Body of pancreas (tissue), 4 donors: ENCODE measurements around the gene HSPH1. TPM values are rescaled to one million over a fixed set of nuclear protein-coding genes. Genes with fewer than 3 reads are reported as not detected.
"Not testable (repeated sequence)": the region's sequence is repeated elsewhere in the genome, so short reads cannot be mapped to it uniquely, and the experiment has no call there.

Source experiments
- ATAC-seq: fragments of 150-250 bp; one replicate; pipeline ENCODE4 v1.9.1; 2016
- DNase-seq, 4 donors: peaks; one replicate each; pipeline ENCODE4 v3.0.0-alpha.2; 2019
- H3K27ac ChIP-seq, 4 donors: fragments of 200-600 bp; sonication (generic); 1 replicate in 3 of 4; 2 replicates in 1 of 4; pipeline versions ENCODE4 v1.5.1 to v1.6.1; 2016 to 2019; ENCODE audit warnings: mild to moderate bottlenecking in 1 of 4, mixed read lengths in 1 of 4, moderate library complexity in 1 of 4
- H3K27me3 ChIP-seq, 2 donors: fragments of 200-600 bp; sonication (generic); one replicate each; pipeline ENCODE4 v1.6.0; 2016; ENCODE audit warnings: mild to moderate bottlenecking in 1 of 2
- H3K36me3 ChIP-seq, 2 donors: fragments of 200-600 bp; sonication (generic); replicated peaks in 1 of 2; 2 replicates each; pipeline ENCODE4 v1.5.1; 2016; ENCODE audit warnings: low read depth in 2 of 2; ENCODE audit not compliant: insufficient read depth in 1 of 2
- H3K4me1 ChIP-seq: fragments of 200-600 bp; sonication (generic); one replicate; pipeline ENCODE4 v1.6.0; 2016
- H3K4me3 ChIP-seq, 2 donors: fragments of 200-600 bp; sonication (generic); 1 replicate in 1 of 2; 2 replicates in 1 of 2; pipeline ENCODE4 v1.5.1; 2016 to 2019
- H3K9me3 ChIP-seq, 3 donors: fragments of 200-600 bp; sonication (generic); 1 replicate in 2 of 3; 2 replicates in 1 of 3; pipeline ENCODE4 v1.5.1; 2016
- CTCF ChIP-seq, 7 experiments: fragments of 450-650 bp in 4 of 7; fragments of 200-600 bp in 3 of 7; sonication (generic) in 3 of 7; IDR thresholded peaks; one replicate each; pipeline ENCODE4 v1.5.1; 2016 to 2019; ENCODE audit warnings: antibody characterized with exemption in 7 of 7
- POLR2A ChIP-seq, 3 donors: fragments of 450-650 bp; IDR thresholded peaks; one replicate each; pipeline ENCODE4 v1.6.1; 2016; ENCODE audit warnings: antibody characterized with exemption in 3 of 3, mild to moderate bottlenecking in 2 of 3
- WGBS, 2 donors: methylation state at CpG; one replicate each; pipeline ENCODE4 v1.1.5; 2017; 5-methylcytosine and 5-hydroxymethylcytosine counted together
- intact Hi-C: fragments of 100-400 bp; cut with DNase I; formaldehyde crosslinking; loops from one replicate; pipeline ENCODE4 v1.15.1; 2023
- total RNA-seq, 2 donors: library from RNA; depleted of rRNA; stranded (reverse); fragments of >200 nt; gene quantifications; one replicate each; pipeline ENCODE4 v1.1.0, GENCODE V29; 2016

Gene HSPH1
- total RNA-seq, 2 donors from 2014 or later: 20.5 to 28.0 TPM

DNA sequence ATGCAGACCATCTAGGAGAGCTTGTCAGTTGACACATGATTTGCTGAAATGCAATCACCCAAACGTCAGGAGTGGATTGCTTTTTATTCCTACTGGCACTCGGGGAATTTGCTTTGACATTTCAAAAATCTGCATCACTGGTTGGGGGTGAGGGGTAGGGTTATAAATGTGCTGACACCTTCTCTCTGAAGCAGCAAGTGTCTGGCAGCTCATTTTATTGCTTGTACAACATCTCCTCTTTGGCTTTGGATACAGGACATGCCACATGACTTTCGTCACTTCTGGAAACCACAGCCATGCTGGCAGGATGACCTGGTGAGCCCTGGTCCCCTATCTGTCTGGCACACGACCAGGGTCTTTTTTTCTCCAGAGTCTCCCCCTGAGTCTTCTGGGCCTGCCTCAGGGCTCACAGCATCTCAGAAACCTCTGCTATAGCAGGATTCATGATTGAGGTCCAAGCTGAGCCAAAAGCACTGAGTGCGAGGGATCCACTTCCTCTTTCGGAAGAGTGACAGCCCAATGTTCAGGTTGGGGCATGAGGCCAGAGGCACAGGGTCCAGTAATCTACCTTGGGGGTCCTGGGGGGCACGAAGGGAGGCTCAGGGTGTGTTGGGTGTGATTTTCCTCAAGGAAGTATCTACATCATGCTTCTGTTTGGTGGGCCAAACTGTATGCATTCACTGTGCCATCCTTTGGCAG lies 60.1 kb downstream of the HSPH1 start:
- Histone ChIP-seq H3K27ac (no peak overlapping the region), H3K36me3 (no peaks in the 10 kb centered on the region), H3K27me3 (no peaks in the 10 kb centered on the region), H3K4me3 (no peak overlapping the region), H3K4me1 (no peaks in the 10 kb centered on the region), H3K9me3 (no peaks in the 10 kb centered on the region)
- DNase-seq (no peak), ATAC-seq (no peak)
- 30 to 35% methylated on average over 5 to 7 of the region's 7 CpGs for WGBS, 2 donors
- TF ChIP-seq POLR2A (IDR thresholded peaks at IDR 0.05) (no peak), CTCF (IDR thresholded peaks at IDR 0.05) (no peak)
- intact Hi-C loops: no loop called here

GRCh38 chr13:31100721-31101120 lies 61.0 kb downstream of the HSPH1 start:
- no peak for ATAC-seq

GRCh38 chr13:31097911-31098434 lies 63.7 kb downstream of the HSPH1 start:
- H3K4me1 ChIP-seq, H3K36me3 ChIP-seq, ATAC-seq, intact Hi-C loops, H3K27ac ChIP-seq, DNase-seq, H3K9me3 ChIP-seq, H3K27me3 ChIP-seq, H3K4me3 ChIP-seq: not testable (repeated sequence)
- 36 to 40% methylated on average over 3 of the region's 3 CpGs for WGBS, 2 donors

More at GRCh38 chr13:31100721-31101120, 61.0 kb downstream of the HSPH1 start:
- DNase-seq: no peak
- no peak overlapping the region for H3K27ac ChIP-seq
- TF ChIP-seq CTCF (IDR thresholded peaks at IDR 0.05) (no peak), POLR2A (IDR thresholded peaks at IDR 0.05) (no peak)
- no peak overlapping the region for H3K4me3 ChIP-seq
- WGBS, 2 donors: 42 to 53% methylated on average over 7 of the region's 7 CpGs
- intact Hi-C loops: no loop called here
- no peaks in the 10 kb centered on the region for H3K36me3 ChIP-seq
- H3K4me1 ChIP-seq: no peaks in the 10 kb centered on the region
- H3K27me3 ChIP-seq: no peaks in the 10 kb centered on the region
- H3K9me3 ChIP-seq: no peaks in the 10 kb centered on the region

DNA sequence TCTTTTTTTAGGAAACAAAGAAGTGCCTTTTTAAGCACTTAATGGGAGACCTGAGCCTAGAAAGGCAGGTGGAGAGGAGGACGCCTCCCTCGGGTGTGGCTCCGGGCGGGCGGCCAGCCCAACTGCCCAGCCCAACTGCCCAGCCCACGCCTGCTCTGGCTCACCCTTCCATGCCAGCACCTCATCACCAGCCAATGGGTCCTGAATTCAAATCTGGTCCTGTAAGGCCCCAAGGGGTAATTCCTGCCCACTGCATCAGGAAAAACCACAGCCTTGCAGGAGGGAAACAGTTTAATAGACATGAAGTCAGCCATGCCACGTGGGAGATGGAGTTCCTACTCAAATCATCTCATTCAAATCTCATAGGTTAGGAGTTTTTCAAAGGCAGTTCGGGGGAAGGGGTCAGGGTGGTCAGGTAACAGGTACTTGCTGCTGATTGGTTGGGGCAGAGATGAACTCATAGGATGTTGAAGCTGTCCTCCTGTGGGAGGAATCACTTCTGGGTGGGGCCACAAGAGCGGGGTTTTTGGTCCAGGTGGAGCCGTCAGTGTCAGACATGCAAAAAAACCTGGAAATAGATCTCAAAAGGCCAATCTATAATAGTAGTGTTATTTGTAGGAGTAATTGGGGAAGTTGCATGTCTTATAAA lies 64.9 kb downstream of the HSPH1 start:
- no peak overlapping the region for H3K27ac ChIP-seq
- H3K36me3 ChIP-seq: no peaks in the 10 kb centered on the region
- 72 to 75% methylated on average over 10 of the region's 10 CpGs for WGBS, 2 donors
- no peaks in the 10 kb centered on the region for H3K27me3 ChIP-seq
- intact Hi-C loops: no loop called here
- no peak for TF ChIP-seq CTCF (IDR thresholded peaks at IDR 0.05)
- TF ChIP-seq POLR2A (IDR thresholded peaks at IDR 0.05): no peak
- no peak for DNase-seq
- no peaks in the 10 kb centered on the region for H3K9me3 ChIP-seq
- no peaks in the 10 kb centered on the region for H3K4me1 ChIP-seq
- ATAC-seq: no peak
- no peak overlapping the region for H3K4me3 ChIP-seq

GRCh38 chr13:31094331-31095015 lies 67.2 kb downstream of the HSPH1 start:
- Histone ChIP-seq H3K4me3 (no peak overlapping the region), H3K27me3 (no peaks in the 10 kb centered on the region), H3K36me3 (no peaks in the 10 kb centered on the region), H3K4me1 (peaks cover 4% of the 10 kb centered on the region), H3K9me3 (no peaks in the 10 kb centered on the region), H3K27ac (no peak overlapping the region)
- intact Hi-C loops: no loop called here
- DNase-seq: no peak
- TF ChIP-seq POLR2A (IDR thresholded peaks at IDR 0.05) (no peak), CTCF (IDR thresholded peaks at IDR 0.05) (no peak)
- WGBS, 2 donors: 83 to 85% methylated on average over 6 of the region's 6 CpGs
- ATAC-seq: no peak
